Natural killer cell treated with Interleukin-12 subunit alpha and Interleukin-12 subunit beta and Interleukin-15 and Interleukin-18, amount 100 ng/mL, for 72 hours (primary cell): ENCODE measurements around the gene XIRP2. TPM values are rescaled to one million over a fixed set of nuclear protein-coding genes. Genes with fewer than 3 reads are reported as not detected.
"Not testable (repeated sequence)": the region's sequence is repeated elsewhere in the genome, so short reads cannot be mapped to it uniquely, and the experiment has no call there.

ENCODE experiments used
- ATAC-seq, 2 donors: fragments of 150-1000 bp; cut with Tn5 transposase in 1 of 2; sonication (Bioruptor Pico), chemical (Tn5 transposase) in 1 of 2; 2 replicates each; pipeline ENCODE4 v1.10.0; 2021
- DNase-seq: peaks from one replicate; pipeline ENCODE4 v3.0.0; 2022; ENCODE audit warnings: low spot score
- H3K27ac Mint-ChIP-seq, 2 donors: 1 replicate in 1 of 2; 2 replicates in 1 of 2; pipeline ENCODE4 v1.8.0; 2022; ENCODE audit warnings: mixed read lengths in 2 of 2, mild to moderate bottlenecking in 1 of 2, moderate library complexity in 1 of 2
- H3K27me3 Mint-ChIP-seq, 2 donors: 1 replicate in 1 of 2; 2 replicates in 1 of 2; pipeline ENCODE4 v1.8.0; 2022; ENCODE audit warnings: mixed read lengths in 2 of 2
- H3K36me3 Mint-ChIP-seq: one replicate; pipeline ENCODE4 v1.8.0; 2022; ENCODE audit warnings: mixed read lengths
- H3K4me1 Mint-ChIP-seq, 2 donors: 1 replicate in 1 of 2; 2 replicates in 1 of 2; pipeline ENCODE4 v1.8.0; 2022; ENCODE audit warnings: low read depth in 2 of 2, mixed read lengths in 2 of 2, mild to moderate bottlenecking in 1 of 2
- H3K4me3 Mint-ChIP-seq: one replicate; pipeline ENCODE4 v1.8.0; 2022; ENCODE audit warnings: mixed read lengths
- H3K9me3 Mint-ChIP-seq: 2 replicates; pipeline ENCODE4 v1.8.0; 2022; ENCODE audit warnings: mixed read lengths
- total RNA-seq, 2 donors: library from RNA; stranded (reverse); gene quantifications; one replicate each; pipeline ENCODE4 v1.2.3, GENCODE V29; 2022

Gene XIRP2
- total RNA-seq, 2 donors from 2014 or later = not detected

- not testable (repeated sequence) for H3K27me3 Mint-ChIP-seq, H3K4me1 Mint-ChIP-seq, H3K27ac Mint-ChIP-seq, H3K4me3 Mint-ChIP-seq, ATAC-seq, DNase-seq
- Mint-ChIP-seq H3K36me3 (peaks cover 24% of the 10 kb centered on the region), H3K9me3 (peaks cover 27% of the 10 kb centered on the region)
Measured at GRCh38 chr2:167034976-167035375, 146.7 kb downstream of the XIRP2 start.

DNA sequence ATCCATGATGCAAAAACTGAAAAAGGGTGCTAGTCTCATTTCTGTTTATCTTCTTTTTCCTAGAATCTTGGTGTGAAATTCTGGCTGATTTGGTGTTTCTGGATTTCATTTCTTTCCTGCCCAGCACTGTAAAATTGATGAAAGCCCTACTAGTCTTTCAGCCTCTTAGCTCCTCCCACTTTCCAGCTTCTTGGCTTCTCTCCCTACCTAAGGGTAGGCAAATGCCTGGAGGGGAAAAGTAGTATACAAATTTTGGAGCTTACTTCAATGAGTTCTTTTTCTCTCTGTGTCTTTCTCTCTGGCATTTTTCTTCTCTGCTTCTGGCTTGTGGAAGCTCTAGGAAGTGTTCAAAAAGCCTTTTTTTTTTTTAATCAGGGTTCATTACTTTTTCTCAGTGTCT lies 160.5 kb downstream of the XIRP2 start:
- no peak overlapping the region for H3K27ac Mint-ChIP-seq
- H3K27me3 Mint-ChIP-seq = no peaks in the 10 kb centered on the region
- peaks cover 3% of the 10 kb centered on the region for H3K9me3 Mint-ChIP-seq
- H3K36me3 Mint-ChIP-seq = no peaks in the 10 kb centered on the region
- no peak overlapping the region for H3K4me3 Mint-ChIP-seq
- DNase-seq (no peak), ATAC-seq (no peak)
- H3K4me1 Mint-ChIP-seq = no peaks in the 10 kb centered on the region

DNA sequence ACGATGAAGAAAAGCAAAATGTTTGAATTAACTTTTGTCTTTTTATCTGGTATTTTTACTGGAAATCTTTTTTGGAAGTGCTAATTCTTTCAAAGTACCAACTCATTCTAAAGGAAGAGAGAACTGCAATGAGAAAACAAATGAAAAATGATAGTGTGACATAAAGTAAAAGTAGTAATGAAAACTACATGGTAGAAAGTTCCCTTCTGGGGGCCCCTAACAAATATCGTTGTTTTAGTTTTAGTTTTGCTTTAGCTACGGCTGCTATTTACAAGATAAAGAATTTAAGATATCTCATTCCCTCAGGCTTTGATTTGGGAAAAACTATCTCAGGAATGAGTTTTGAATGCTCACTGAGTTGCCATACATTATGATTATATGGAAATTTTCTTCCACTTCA lies 161.4 kb downstream of the XIRP2 start:
- H3K27ac Mint-ChIP-seq = no peak overlapping the region
- no peak for DNase-seq
- no peak overlapping the region for H3K4me3 Mint-ChIP-seq
- no peak for ATAC-seq
- peaks cover 3% of the 10 kb centered on the region for H3K9me3 Mint-ChIP-seq
- H3K36me3 Mint-ChIP-seq = no peaks in the 10 kb centered on the region
- no peaks in the 10 kb centered on the region for H3K27me3 Mint-ChIP-seq
- H3K4me1 Mint-ChIP-seq = no peaks in the 10 kb centered on the region

DNA sequence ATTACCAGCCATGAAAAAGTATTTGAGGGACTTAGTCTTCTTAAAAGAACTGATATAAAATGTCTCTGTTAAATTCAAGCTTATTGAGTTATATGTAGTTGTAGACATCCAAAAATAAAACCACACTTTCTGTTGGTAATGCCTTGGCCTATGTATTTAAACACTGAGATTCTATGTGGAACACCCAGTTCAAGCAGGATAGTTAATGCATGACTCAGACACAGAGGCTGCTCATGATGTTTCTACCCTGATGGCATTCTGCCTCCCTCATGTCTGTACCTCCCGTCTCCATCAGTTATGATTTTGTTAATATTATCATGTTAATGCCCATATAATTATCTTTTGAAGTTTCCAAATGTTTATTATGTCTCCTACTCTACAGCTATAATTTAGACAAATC lies 164.5 kb downstream of the XIRP2 start:
- Mint-ChIP-seq H3K4me3 (no peak overlapping the region), H3K36me3 (no peaks in the 10 kb centered on the region), H3K4me1 (no peaks in the 10 kb centered on the region), H3K27ac (no peak overlapping the region), H3K9me3 (no peaks in the 10 kb centered on the region), H3K27me3 (no peaks in the 10 kb centered on the region)
- no peak for ATAC-seq
- DNase-seq = no peak

GRCh38 chr2:167054881-167055280 lies 166.6 kb downstream of the XIRP2 start:
- DNase-seq (no peak), ATAC-seq (no peak)
- H3K27me3 Mint-ChIP-seq = no peaks in the 10 kb centered on the region
- H3K36me3 Mint-ChIP-seq = no peaks in the 10 kb centered on the region
- no peak overlapping the region for H3K4me3 Mint-ChIP-seq
- H3K4me1 Mint-ChIP-seq = no peaks in the 10 kb centered on the region
- no peak overlapping the region for H3K27ac Mint-ChIP-seq
- peaks cover 5% of the 10 kb centered on the region for H3K9me3 Mint-ChIP-seq

DNA sequence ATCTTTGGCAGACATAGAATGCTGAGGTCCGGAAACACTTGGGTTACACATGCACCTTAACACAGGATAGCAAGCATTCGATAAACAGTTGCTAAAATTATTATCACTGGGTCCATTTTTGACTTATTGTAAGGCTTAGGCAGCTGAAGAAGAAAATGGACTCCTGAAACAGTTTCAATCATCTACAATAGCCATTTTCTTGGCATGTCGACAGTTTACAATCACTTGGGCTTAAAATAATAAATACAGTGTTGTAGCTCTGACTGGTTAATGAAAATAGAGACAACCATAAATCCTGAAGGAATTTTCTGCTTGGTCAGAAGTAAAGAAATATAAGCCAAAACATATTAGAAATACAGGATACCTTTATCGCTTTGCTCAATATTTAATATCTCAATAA lies 169.2 kb downstream of the XIRP2 start:
- Mint-ChIP-seq H3K4me3 (no peak overlapping the region), H3K4me1 (no peaks in the 10 kb centered on the region), H3K36me3 (no peaks in the 10 kb centered on the region), H3K27me3 (no peaks in the 10 kb centered on the region), H3K27ac (no peak overlapping the region), H3K9me3 (peaks cover 10% of the 10 kb centered on the region)
- DNase-seq = no peak
- ATAC-seq = no peak

DNA sequence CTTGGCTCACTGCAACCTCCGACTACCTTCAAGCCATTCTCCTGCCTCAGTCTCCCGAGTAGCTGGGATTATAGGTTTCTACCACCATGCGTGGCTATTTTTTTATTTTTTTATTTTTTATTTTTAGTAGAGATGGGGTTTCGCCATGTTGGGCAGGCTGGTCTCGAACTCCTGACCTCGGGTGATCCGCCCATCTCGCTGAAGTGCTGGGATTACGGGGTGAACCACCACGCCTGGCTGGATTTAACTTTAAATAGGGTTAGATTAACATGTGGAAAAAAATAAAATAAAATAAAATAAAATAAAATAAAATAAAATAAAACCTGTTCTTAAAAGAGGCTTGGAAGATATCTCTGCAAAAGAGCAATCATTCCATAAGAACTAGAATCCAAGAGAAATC lies 170.9 kb downstream of the XIRP2 start:
- H3K36me3 Mint-ChIP-seq = no peaks in the 10 kb centered on the region
- no peak overlapping the region for H3K27ac Mint-ChIP-seq
- H3K9me3 Mint-ChIP-seq = peaks cover 10% of the 10 kb centered on the region

DNA sequence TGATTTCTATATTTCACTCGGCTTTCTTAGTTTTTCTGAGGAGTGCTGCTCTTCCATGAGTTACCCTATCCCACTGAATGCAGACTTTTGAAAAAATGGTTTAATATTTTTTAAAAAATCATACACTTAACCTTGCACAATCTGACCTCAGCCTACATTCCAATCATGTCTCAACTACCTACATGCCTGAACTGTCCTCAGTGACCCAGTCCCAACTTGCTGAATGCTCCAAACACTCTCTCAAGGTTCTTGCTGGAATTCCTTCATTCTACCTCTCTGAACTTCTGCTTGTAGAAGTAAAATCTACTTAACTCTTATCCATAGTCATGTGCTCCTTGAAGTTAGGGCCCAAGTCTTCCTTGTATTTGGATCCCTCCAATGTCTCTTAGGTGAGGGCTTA lies 181.6 kb downstream of the XIRP2 start:
- H3K27me3 Mint-ChIP-seq = no peaks in the 10 kb centered on the region
- ATAC-seq (no peak), DNase-seq (no peak)
- no peak overlapping the region for H3K4me3 Mint-ChIP-seq
- H3K27ac Mint-ChIP-seq = no peak overlapping the region
- peaks cover 0 to 2% of the 10 kb centered on the region in 2 donors for H3K4me1 Mint-ChIP-seq
- H3K9me3 Mint-ChIP-seq = peaks cover 7% of the 10 kb centered on the region
- no peaks in the 10 kb centered on the region for H3K36me3 Mint-ChIP-seq

More for the DNA sequence above, 170.9 kb downstream of the XIRP2 start:
- no peaks in the 10 kb centered on the region for H3K4me1 Mint-ChIP-seq
- no peak for DNase-seq
- H3K27me3 Mint-ChIP-seq = no peaks in the 10 kb centered on the region
- no peak overlapping the region for H3K4me3 Mint-ChIP-seq
- ATAC-seq = no peak

GRCh38 chr2:167075708-167076107 lies 187.4 kb downstream of the XIRP2 start:
- not testable (repeated sequence) for H3K4me3 Mint-ChIP-seq, H3K27ac Mint-ChIP-seq, H3K27me3 Mint-ChIP-seq, ATAC-seq, H3K4me1 Mint-ChIP-seq, H3K36me3 Mint-ChIP-seq, DNase-seq
- H3K9me3 Mint-ChIP-seq = peaks cover 14% of the 10 kb centered on the region

- not testable (repeated sequence) for H3K4me1 Mint-ChIP-seq, H3K27ac Mint-ChIP-seq, ATAC-seq, H3K36me3 Mint-ChIP-seq, DNase-seq, H3K4me3 Mint-ChIP-seq, H3K27me3 Mint-ChIP-seq
- peaks cover 35% of the 10 kb centered on the region for H3K9me3 Mint-ChIP-seq
Measured at GRCh38 chr2:167098931-167099330, 210.7 kb downstream of the XIRP2 start.

DNA sequence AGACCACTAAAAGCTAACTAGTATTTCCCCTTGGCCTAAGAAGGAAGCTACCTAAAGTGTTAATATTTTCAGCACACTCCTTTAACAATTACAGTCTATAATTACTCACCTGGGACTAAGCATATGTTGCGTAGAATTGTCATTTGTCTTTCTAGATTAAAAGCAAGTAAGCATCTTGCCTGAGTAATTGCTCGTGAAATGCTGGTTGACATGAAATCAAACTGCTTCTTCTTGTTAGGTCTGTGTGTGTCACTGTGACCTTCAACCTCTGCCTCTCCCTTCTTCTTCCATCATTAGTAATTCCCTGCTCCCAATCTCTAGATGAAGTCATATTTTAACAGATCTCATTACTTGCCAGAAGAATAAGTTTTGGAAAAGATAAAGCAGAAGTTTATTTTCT lies 212.2 kb downstream of the XIRP2 start:
- no peak for ATAC-seq
- DNase-seq = no peak
- Mint-ChIP-seq H3K9me3 (peaks cover 24% of the 10 kb centered on the region), H3K4me1 (no peaks in the 10 kb centered on the region), H3K27ac (no peak overlapping the region), H3K4me3 (no peak overlapping the region), H3K36me3 (peaks cover 4% of the 10 kb centered on the region), H3K27me3 (no peaks in the 10 kb centered on the region)

DNA sequence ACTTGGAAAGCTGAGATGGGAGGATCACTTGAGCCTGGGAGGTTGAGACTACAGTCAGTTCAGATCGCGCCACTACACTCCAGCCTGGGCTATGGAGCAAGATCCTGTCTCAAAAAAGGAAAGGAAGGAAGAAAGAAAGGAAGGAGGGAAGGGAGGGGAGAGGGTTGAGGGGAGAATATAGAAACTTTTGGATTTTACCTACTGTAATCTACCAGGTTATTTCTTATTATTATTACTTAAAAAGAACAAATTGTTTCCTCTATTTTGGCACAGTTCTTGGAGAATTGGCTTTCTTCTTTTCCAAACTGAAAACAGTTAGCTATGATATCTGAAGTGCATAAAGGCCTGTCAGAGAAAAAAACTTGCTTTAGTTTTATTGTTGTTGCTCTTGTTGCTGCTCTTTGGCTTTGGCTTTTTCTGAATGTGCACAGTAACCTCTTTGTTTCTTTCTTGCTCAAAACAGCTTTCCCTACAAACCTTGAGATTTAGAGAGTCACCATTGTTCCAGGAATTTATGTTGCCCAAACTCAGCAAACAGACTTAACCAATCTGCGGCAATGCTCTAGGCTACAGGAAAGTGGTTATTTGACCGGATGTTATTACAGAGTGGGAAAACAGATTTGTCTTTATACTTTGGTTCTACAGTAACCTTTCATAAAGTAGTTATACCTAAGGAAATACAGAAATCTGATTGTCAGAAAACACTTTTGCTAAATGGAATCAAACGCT lies 214.9 kb downstream of the XIRP2 start:
- Mint-ChIP-seq H3K9me3 (peaks cover 15% of the 10 kb centered on the region), H3K27me3 (no peaks in the 10 kb centered on the region), H3K36me3 (no peaks in the 10 kb centered on the region), H3K27ac (no peak overlapping the region), H3K4me1 (no peaks in the 10 kb centered on the region), H3K4me3 (no peak overlapping the region)
- no peak for DNase-seq
- ATAC-seq = no peak

- Mint-ChIP-seq H3K9me3 (peaks cover 14% of the 10 kb centered on the region), H3K4me1 (no peaks in the 10 kb centered on the region), H3K27ac (no peak overlapping the region), H3K36me3 (no peaks in the 10 kb centered on the region), H3K4me3 (no peak overlapping the region), H3K27me3 (no peaks in the 10 kb centered on the region)
- DNase-seq (no peak), ATAC-seq (no peak)
Measured at GRCh38 chr2:167103757-167104133, 215.5 kb downstream of the XIRP2 start.

DNA sequence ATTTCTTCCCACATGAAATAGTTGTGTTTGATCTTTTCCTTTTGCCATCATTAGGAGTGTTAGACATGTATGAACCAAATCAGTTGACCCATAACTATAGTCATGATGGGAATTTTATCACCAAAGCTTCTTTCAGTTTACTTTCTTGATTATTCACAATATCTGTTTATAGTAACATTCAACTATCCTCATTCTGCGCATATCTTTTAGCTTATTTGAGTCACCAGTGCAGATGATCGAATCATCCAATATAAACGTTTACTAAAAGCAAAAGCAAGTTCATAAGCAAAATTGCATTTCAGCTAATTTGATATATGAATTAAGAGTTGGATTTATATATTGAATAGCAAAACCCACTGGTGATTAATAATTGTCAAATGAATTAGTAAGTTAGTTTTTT lies 216.4 kb downstream of the XIRP2 start:
- no peak for DNase-seq
- ATAC-seq = no peak
- Mint-ChIP-seq H3K9me3 (peaks cover 14% of the 10 kb centered on the region), H3K27ac (no peak overlapping the region), H3K4me1 (no peaks in the 10 kb centered on the region), H3K36me3 (no peaks in the 10 kb centered on the region), H3K4me3 (no peak overlapping the region), H3K27me3 (no peaks in the 10 kb centered on the region)

DNA sequence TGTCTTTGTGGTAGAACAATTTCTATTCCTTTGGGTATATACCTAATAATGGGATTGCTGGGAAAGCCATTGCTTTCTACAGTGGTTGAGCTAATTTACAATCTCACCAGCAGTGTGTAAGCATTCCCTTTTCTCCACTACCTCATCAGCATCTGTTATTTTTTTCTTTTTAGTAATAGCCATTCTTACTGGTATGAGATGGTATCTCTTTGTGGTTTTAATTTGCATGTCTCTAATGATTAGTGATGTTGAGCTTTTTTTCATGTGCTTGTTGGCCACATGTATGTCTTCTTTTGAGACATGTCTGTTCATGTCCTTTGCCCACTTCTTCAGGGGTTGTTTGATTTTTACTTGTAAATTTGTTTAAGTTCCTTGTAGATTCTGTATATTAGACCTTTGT lies 221.4 kb downstream of the XIRP2 start:
- not testable (repeated sequence) for H3K4me1 Mint-ChIP-seq, H3K27ac Mint-ChIP-seq, H3K4me3 Mint-ChIP-seq, DNase-seq, H3K27me3 Mint-ChIP-seq, H3K36me3 Mint-ChIP-seq, ATAC-seq
- peaks cover 13% of the 10 kb centered on the region for H3K9me3 Mint-ChIP-seq
